ENCODE data around the gene LUZP2.

The LUZP2 gene

GRCh38 chr11:24496736-24497725 lies at the start of gene LUZP2:
LUZP2 (plus strand) TSS chr11:24497053.
- no peak for DNase-seq (ENCODE audit: low read depth)

- DNase-seq (ENCODE audit: low read depth), result no peak
Observed at GRCh38 chr11:24453129-24453718, 43.6 kb upstream of the LUZP2 start.

GRCh38 chr11:24457985-24458384 lies 38.9 kb upstream of the LUZP2 start:
- no peak for DNase-seq (ENCODE audit: low read depth)

- DNase-seq (ENCODE audit: low read depth), result no peak
Observed at GRCh38 chr11:24470431-24470830, 26.4 kb upstream of the LUZP2 start.

DNA sequence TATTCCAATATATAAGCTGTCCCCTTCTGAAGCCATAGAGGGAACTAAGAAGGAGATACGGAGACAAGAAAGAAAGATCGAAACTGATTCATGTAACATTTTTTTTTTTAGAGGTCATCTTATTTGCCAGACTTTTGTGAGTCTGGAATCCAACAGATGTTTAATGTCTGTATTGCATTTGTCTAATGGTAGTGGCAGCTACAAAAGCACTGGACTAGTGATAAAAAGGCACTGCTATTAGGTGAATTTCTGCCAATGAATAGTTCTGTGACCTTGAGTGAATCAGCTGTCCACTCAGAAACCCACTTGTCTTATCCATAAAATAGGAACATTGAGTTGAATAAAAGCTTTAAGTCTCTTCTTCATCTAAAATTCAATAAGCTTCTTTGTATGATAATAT lies 25.8 kb upstream of the LUZP2 start:
- DNase-seq (ENCODE audit: low read depth), result no peak

DNA sequence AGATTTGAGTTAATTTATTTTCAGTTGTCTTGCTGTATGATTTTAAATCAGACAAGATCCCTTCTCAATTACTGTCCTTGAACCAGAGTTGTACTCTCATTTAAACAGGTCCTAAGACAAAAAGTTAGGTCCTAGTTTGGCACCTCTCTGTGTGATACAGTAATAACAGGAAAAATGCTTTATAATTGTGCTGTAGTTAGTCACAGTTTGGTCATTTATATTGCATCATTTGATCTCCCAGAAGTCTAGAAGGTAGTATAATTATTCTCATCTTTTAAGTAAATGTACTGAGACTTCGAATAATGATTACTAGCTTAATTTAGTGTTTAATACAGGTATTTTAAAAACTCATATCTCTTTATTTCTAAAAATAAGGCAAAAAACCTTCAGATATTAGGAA lies 18.1 kb upstream of the LUZP2 start:
- DNase-seq (ENCODE audit: low read depth), result no peak

- no peak for DNase-seq (ENCODE audit: low read depth)
Observed at GRCh38 chr11:24489477-24489876, 7.4 kb upstream of the LUZP2 start.

- DNase-seq (ENCODE audit: low read depth), result no peak
Observed at GRCh38 chr11:24496386-24496735, 492 bp upstream of the LUZP2 start.

DNA sequence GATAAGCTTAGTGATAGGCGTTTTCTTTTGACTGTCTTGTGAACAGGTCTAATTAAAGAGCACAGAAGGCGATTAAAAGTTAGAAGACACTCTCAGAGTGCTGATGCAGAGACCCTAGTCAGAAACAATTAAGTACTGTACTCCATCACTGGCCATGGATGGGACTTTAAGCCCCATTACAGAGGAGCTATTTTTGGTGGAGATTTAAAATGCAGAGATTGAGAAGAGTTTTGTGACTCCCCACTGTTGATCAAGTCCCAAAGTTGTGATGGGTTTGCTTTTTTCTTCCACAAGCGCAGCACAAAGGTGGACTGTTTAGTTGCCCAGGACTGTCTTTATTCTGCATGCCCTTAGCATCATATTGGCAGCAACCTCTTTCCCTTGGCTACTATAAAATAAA lies 978 bp downstream of the LUZP2 start:
- no peak for DNase-seq (ENCODE audit: low read depth)

DNA sequence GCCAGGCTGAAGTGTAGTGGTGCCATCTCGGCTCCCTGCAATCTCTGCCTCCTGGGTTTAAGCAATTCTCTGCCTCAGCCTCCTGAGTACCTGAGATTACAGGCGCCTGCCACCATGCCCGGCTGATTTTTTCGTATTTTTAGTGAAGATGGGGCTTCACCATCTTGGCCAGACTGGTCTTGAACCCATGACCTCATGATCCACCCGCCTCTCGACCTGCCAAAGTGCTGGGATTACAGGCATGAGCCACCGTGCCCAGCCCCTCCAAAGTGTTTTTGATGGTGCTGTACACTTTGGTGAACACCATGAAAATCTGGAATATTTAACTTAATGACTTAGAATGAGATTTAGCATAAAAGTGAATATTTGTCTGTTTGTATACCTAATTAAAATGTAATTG lies 5.6 kb downstream of the LUZP2 start:
- DNase-seq (ENCODE audit: low read depth), result no peak

DNA sequence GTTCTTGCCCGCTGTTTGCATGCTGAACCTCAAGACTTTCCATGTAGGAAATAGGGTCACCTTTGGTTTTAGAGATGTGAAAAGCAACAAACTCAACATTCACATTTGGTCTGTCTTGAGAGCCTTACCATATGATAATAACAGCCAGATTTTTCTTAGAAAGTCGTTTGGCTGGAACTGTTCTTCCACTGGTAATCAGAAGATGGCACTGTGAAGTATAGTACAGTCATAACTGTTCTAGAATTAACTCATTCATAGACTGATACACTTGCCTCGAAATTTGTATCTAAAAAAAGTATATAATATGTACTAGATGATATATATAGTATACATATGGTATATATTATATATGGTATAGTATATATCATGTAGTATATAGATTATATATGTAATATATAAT lies 12.3 kb downstream of the LUZP2 start:
- DNase-seq (ENCODE audit: low read depth), result no peak

DNA sequence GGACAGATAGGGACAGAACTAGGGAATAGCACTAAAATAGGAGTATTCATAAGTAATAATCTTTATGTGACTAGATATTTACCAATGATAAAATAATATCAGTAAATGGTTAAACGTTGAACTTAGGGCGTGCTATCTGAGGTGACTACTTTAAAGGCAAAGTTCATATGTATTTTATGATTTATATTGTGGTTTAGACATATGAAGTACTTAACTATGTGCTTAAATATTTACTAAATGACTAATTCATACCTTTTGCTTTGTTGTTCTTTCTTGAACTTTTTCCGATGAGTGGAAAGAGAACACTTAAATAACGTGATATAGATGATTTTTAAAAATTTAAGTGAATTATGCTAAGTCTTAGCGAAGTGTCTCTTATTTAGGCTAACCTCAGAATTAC lies 14.7 kb downstream of the LUZP2 start:
- DNase-seq (ENCODE audit: low read depth), result no peak

GRCh38 chr11:24513479-24514218 lies 16.8 kb downstream of the LUZP2 start:
- DNase-seq (ENCODE audit: low read depth), result no peak

- DNase-seq (ENCODE audit: low read depth), result no peak
Observed at GRCh38 chr11:24514219-24514594, 17.4 kb downstream of the LUZP2 start.

DNA sequence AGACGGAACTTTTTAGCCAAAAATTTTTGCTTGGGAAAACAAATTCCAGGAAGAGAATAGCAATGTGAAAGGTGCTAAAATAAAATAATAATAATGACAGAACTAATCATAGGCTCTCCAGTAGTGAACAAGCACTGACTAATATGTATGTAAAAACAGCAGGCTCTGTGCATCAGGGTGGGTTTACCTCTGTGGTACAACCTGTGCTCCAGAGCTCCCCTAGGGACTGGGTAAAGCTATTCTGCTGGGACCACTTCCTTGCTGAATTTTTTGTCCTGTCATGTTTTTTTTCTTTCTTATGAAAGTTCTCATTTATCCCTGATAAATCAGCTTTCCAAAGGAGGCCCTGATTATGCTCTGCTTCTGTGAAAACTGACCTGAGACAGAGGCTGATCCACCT lies 18.8 kb downstream of the LUZP2 start:
- DNase-seq (ENCODE audit: low read depth), result no peak

DNA sequence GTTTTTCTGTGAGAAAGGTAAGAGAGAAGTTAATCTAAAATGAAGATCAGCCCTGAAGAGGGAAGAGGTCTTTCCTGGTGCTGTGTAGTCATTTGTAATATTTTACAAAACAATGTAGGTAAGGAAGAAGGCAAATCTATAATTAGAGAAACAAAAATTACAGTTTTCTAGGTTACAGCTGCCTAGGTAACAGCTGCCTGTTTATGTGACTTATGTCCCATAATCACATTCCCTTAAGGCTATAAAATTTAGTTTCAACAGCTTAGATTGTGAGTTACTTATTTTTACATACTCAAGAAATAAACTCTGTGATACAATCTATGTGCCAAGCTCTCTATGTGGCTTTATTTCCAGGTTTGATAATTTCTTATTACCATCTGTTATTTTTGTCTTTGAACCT lies 19.8 kb downstream of the LUZP2 start:
- DNase-seq (ENCODE audit: low read depth), result no peak

DNA sequence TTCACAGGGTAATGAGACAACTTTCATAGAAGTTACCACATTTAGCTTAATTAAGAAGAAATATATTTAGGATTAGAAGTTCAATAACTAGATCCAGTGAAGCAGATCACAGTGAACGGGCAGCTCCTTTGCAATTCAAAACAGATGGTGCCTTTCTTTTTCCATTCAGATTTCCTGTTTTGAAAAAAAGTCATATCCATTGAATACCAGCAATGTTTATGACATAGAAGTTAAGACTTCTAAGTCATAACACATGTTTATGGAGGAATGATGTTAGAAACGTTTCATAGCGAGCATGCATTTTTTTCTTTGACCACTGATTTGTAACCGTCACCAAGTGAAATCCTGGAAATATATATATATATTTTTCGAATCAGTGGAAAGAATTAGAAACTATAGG lies 24.7 kb downstream of the LUZP2 start:
- DNase-seq (ENCODE audit: low read depth), result no peak

- DNase-seq (ENCODE audit: low read depth), result no peak
Observed at GRCh38 chr11:24524156-24524555, 27.3 kb downstream of the LUZP2 start.

DNA sequence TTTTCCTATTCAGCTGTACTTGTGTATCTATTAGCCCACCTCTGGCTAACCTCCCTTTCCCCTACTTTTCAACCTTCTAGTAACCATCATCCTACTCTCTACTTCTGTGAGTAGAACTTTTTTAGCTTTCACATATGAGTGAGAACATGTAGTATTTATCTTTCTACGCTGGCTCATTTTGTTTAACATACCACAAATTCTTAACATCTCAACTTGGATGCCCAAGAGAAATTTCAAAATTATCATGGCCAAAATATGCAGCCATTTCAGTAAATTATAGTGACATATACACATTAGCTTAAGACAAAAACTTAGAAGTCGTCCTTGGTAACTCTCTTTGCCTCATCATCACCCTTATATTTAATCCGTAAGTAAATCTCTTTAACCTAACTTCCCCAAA lies 34.7 kb downstream of the LUZP2 start:
- DNase-seq (ENCODE audit: low read depth), result no peak

GRCh38 chr11:24543771-24544170 lies 46.9 kb downstream of the LUZP2 start:
- no peak for DNase-seq (ENCODE audit: low read depth)

GRCh38 chr11:24556693-24557092 lies 59.8 kb downstream of the LUZP2 start:
- DNase-seq (ENCODE audit: low read depth), result no peak

GRCh38 chr11:24559315-24559714 lies 62.5 kb downstream of the LUZP2 start:
- no peak for DNase-seq (ENCODE audit: low read depth)

DNA sequence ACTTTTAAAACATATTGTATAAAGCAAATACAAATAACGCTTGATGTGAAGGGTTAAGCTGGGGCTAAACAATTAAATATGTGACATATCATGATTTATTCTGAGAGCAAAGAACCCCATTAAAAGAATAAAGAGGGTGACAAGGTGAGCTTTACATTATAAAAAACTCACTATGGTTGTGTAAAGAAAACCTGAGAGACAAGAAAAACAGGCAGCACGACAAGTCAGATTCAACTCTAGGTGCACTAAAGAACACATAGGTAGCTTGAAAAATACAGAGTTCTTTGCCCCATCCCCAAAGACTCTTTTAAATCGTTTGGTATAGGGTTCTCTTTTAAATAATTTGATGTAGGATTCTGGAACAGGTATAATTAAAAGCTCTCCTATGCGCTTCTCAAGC lies 63.5 kb downstream of the LUZP2 start:
- DNase-seq (ENCODE audit: low read depth), result no peak
